Measurements from ENCODE around the gene RPRD1A. TPM values are rescaled to one million over a fixed set of nuclear protein-coding genes. Genes with fewer than 3 reads are reported as not detected.

The RPRD1A gene
- total RNA-seq, 1 experiment from 2014 or later = 80.7 TPM

- Histone ChIP-seq H3K9ac (ENCODE audit: low read length) (no peak overlapping the region), H3K36me3 (ENCODE audit: control insufficient read depth in 1 of 2, insufficient read depth in 2 of 2, low read length in 2 of 2) (no peaks in the 10 kb centered on the region), H2AFZ (ENCODE audit: low read depth, low read length, poor library complexity, severe bottlenecking) (no peak overlapping the region), H3K27me3 (ENCODE audit: insufficient read depth, low read length) (no peaks in the 10 kb centered on the region), H3K27ac (ENCODE audit: low read depth, low read length) (no peak overlapping the region), H3K4me1 (ENCODE audit: control insufficient read depth in 1 of 2, insufficient read depth in 2 of 2, low read length in 2 of 2) (no peaks in the 10 kb centered on the region), H3K4me2 (ENCODE audit: low read length) (no peak overlapping the region), H3K9me3 (ENCODE audit: control insufficient read depth in 1 of 2, insufficient read depth in 1 of 2, low read depth in 1 of 2, low read length in 2 of 2) (no peaks in the 10 kb centered on the region), H3K79me2 (ENCODE audit: insufficient read depth, low read length) (no peaks in the 10 kb centered on the region), H3K9me2 (ENCODE audit: insufficient read depth) (no peaks in the 10 kb centered on the region), H3K4me3 (replicated peaks in 1 of 2; ENCODE audit: low read depth in 1 of 2, low read length in 2 of 2) (no peak overlapping the region), H4K20me1 (ENCODE audit: insufficient read depth) (no peaks in the 10 kb centered on the region)
- BruUV-seq (replicated peaks) = no TSS peak
- ChIA-PET RAD21 (ENCODE audit: low non-redundant PET in 1 of 2, low total read pairs in 2 of 2, uncharacterized antibody in 2 of 2, unreplicated experiment in 2 of 2) (no interaction called here), CTCF (no interaction called here), POLR2A (no interaction called here)
- peak; percentile 67 for ATAC-seq
- intact Hi-C loops (cut with micrococcal nuclease) = no loop called here
- no peak for TF ChIP-seq ZFX (IDR thresholded peaks at IDR 0.05)
- TF ChIP-seq CEBPB (IDR thresholded peaks at IDR 0.05; ENCODE audit: low read depth) = no peak
- no peak for TF ChIP-seq EZH2phosphoT487 (IDR thresholded peaks at IDR 0.05; ENCODE audit: borderline replicate concordance)
- TF ChIP-seq ATF3 (IDR thresholded peaks at IDR 0.05) = no peak
- TF ChIP-seq EGR1 (IDR thresholded peaks at IDR 0.05; ENCODE audit: low read depth) = no peak
- no peak for TF ChIP-seq SP1 (IDR thresholded peaks at IDR 0.05; ENCODE audit: low read depth)
- TF ChIP-seq CBX3 (IDR thresholded peaks at IDR 0.05; ENCODE audit: low read depth) = no peak
- TF ChIP-seq JUND (IDR thresholded peaks at IDR 0.05) = no peak
- no peak for TF ChIP-seq SRF (IDR thresholded peaks at IDR 0.05; ENCODE audit: low read depth)
- no peak for TF ChIP-seq ZNF274 (IDR thresholded peaks at IDR 0.05; ENCODE audit: low read depth, low read length)
- TF ChIP-seq RAD21 (IDR thresholded peaks at IDR 0.05; ENCODE audit: low read depth) = no peak
- TF ChIP-seq ZBTB33 (IDR thresholded peaks at IDR 0.05; ENCODE audit: extremely low read depth, insufficient replicate concordance, low read length) = no peak
- TF ChIP-seq SIN3A (IDR thresholded peaks at IDR 0.05; ENCODE audit: low read depth) = no peak
- no peak for TF ChIP-seq REST (IDR thresholded peaks at IDR 0.05; ENCODE audit: low read depth)
- TF ChIP-seq TCF7L2 (IDR thresholded peaks at IDR 0.05; ENCODE audit: borderline replicate concordance, extremely low read depth, insufficient read depth, insufficient read length) = no peak
- DNase-seq (ENCODE audit: low read depth, low spot score) = no peak
These were observed 58.1 kb downstream of the RPRD1A start for GRCh38 chr18:36009214-36009613.

Data from HCT116 (cell line).